HEK293T (cell line): Measurements from ENCODE around the gene TM9SF3.
"Not testable (repeated sequence)": the region's sequence is repeated elsewhere in the genome, so short reads cannot be mapped to it uniquely, and the experiment has no call there.

Experiments
- BHLHE40 ChIP-seq: fragments of 450-650 bp; IDR thresholded peaks from 2 replicates; pipeline ENCODE4 v1.6.1; 2016; ENCODE audit warnings: mild to moderate bottlenecking, moderate library complexity, borderline replicate concordance
- CTBP1 ChIP-seq: fragments of 450-650 bp; IDR thresholded peaks from 2 replicates; pipeline ENCODE4 v1.6.1; 2016; ENCODE audit warnings: borderline replicate concordance
- ELF4 ChIP-seq: fragments of 450-650 bp; IDR thresholded peaks from 2 replicates; pipeline ENCODE4 v1.6.1; 2017; ENCODE audit warnings: antibody characterized with exemption
- FOXA1 ChIP-seq: fragments of 450-650 bp; IDR thresholded peaks from 2 replicates; pipeline ENCODE4 v1.6.1; 2016; ENCODE audit warnings: mild to moderate bottlenecking
- FOXM1 ChIP-seq: fragments of 450-650 bp; IDR thresholded peaks from 2 replicates; pipeline ENCODE4 v1.6.1; 2017; ENCODE audit warnings: mild to moderate bottlenecking, borderline replicate concordance
- LEF1 ChIP-seq: fragments of 450-650 bp; IDR thresholded peaks from 2 replicates; pipeline ENCODE4 v1.6.1; 2017; ENCODE audit warnings: mild to moderate bottlenecking, borderline replicate concordance
- SP1 ChIP-seq: fragments of 450-650 bp; IDR thresholded peaks from 2 replicates; pipeline ENCODE4 v1.6.1; 2017
- TARDBP ChIP-seq: fragments of 450-650 bp; IDR thresholded peaks from 2 replicates; pipeline ENCODE4 v1.6.1; 2016
- ZNF384 ChIP-seq: fragments of 450-650 bp; IDR thresholded peaks from 2 replicates; pipeline ENCODE4 v1.6.1; 2016

- not testable (repeated sequence) for TF ChIP-seq TARDBP, SP1, CTBP1, ZNF384, BHLHE40, FOXA1, LEF1, FOXM1, ELF4
Observed at GRCh38 chr10:96574564-96574963, 12.2 kb downstream of the TM9SF3 start.
